Measurements from ENCODE around the gene PIGR.

Gene PIGR

DNA sequence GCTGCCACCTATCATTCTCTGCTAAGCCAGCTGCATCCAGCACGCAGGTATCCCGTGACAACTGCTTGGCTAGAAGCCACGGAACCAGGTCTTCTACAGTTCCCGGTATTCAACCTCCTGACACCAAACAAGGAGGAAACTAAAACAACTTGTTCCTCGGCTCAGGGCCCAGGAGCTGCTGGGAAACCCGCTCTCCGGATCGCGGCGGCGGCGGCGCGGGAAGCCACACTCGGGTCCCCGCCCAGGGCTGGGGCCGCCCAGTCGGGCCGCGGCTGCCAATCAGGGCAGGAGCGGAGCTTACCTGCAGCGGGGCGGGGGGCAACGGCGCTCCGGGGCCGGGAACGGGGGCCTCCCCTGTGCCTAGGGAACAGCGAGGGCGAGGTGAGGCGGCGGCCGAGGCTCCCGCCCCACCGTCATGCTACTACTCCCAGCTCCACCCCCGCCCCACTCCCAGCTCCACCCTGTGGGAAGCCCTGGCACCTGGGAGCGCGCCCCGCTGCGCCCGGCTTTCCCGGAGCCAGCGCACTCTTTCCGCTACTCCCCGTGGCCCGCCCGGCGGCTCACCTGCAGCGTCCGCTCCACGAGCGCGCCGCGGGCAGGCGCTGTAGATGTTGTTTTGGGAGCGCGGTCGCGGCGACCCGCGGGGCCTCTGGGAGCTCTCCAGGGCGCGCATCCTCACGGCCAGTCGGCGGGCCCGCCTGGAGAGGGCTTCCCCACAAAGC lies 36.9 kb downstream of the PIGR start:
- DNase-seq, result peak; percentile 90

DNA sequence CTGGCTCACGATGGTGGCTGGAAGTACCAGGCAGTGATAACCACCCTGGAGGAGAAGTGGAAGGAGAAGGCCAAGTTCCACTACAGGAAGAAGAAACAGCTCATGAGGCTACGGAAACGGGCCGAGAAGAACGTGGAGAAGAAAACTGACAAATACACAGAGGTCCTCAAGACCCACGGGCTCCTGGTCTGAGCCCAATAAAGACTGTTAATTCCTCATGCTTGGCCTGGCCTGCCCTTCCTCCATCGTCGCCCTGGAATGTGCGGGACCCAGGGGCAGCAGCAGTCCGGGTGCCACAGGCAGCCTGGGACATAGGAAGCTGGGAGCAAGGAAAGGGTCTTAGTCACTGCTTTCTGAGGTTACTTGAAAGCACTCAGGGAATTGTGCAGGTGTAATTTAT lies 38.2 kb downstream of the PIGR start:
- DNase-seq, result no peak

DNA sequence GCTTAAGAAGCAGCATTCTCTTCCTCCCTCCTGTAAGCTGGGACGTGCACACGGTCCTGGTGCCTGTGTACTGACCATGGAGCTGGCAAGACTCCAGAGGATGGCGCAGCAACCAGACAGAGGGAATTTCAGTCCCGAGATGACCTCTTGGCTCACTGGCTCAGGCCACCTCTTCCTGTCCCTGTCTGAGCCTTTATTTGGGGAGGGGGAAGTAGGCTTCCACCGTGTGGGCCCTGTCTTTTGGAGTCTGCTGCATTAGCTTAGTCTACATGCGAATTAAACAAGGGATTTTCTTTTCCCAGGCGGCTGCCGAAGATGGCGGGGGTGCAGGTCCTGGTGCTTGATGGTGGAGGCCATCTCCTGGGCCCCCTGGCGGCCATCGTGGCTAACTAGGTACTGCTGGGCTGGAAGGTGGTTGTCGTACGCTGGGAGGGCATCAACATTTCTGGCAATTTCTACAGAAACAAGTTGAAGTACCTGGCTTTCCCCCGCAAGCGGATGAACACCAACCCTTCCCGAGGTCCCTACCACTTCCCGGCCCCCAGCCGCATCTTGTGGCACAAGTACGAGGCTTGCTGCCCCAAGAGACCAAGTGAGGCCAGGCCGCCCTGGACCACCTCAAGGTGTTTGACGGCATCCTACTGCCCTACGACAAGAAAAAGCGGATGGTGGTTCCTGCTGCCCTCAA lies 38.8 kb downstream of the PIGR start:
- DNase-seq, result no peak

DNA sequence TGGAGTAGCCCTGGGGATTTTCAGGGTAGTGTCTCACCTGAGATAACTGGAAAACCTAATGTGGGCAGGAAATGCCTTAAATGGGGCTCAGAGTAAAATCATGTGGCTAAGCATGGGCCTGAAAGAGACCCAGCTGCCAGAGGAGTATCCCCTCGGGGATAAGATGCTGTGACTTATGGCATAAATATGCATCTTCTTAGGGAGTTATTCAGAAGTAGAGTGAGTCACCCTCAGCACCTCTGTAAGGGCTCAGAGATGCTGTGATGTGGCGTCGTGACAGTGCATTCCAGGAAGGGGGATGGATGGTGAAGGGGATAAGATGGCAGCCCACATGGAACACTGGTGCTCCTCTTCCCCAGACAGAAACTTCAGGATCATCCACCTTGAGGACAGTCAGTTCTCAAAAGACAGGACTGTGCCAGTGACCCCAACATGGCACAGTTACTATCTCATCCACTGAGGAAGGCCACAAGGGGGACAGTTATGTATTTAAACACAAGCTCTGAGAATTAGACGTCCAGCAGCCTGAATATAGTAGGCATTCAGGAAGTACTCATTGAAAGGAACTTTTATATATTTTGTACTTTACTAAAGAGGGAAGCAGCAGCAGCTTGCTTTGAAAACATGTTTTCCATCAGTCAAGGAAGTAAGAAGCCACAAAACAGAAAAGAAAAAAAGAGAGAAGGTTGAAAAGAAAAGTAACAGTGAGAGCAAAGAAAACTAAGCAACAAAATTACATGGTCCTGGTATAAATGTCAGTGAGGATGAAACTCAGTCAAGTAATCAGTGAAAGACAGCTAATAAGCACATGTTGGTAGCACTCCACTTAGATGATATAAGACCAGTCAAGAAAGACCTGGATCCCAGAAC lies 40.7 kb downstream of the PIGR start:
- DNase-seq, result no peak

DNA sequence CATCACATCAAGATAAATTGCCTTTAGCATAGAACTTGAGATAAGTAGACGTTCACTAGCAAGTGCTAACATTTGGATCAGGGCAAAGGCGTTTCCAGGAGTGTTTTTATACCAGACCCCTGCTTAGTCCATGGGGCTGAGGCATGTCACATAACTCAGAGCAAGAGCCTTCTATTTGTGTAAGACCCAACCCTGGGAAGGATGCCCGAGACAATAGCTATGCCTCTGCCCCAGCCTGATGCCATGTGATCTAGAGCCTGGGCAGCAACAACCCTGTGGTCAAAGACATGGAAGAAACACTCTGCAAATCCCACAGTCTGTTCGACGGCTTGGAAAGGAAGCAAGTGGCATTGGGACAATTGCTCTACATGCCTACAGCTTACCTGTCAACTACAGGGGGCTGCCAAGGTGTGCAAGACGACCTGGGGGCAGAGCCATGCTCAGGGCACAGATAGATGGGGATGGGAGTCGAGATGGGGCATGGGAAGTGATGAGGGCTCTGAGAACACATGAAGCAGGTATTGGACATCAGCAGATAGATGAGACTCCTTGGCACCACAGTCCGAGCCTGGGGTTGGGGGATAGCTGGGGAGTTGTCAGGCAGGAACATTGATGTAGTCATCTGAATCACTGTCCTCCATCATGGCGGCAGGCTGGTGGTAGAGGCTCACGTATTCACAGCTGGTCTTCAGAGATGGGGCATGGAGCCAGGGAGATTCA lies 41.7 kb downstream of the PIGR start:
- DNase-seq, result no peak

DNA sequence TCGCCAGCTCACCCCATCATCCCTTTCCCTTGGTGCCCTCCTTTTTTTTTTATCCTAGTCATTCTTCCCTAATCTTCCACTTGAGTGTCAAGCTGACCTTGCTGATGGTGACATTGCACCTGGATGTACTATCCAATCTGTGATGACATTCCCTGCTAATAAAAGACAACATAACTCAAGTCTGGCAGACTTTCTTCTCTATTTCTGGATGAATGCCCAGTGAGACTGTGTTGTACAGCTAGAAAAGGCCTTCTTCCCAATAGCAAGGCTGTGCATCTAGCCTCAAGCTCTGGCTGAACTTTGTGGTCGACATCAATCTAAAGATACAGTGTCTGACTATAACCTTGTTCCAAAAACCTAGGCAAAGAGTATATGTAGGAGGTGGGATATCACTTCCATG lies 42.6 kb downstream of the PIGR start:
- no peak for DNase-seq

DNA sequence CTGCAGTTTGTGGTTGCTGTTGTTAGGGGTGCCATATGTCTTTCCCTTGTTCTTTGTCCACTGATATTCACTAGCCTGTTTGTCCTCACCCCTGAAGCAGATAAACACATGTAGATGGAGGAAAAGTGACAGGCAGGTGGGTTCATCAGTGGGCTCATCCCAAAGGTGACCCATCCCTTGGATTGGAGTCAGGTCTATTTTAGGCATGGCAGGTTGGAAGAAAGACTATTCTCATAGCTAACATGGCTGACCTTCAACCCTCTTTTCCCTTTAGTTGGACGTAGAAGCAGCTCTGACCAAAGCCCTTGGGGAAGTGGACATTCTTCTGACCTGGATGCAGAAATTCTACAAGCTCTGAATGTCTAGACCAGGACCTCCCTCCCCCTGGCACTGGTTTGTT lies 43.6 kb downstream of the PIGR start:
- DNase-seq, result no peak

DNA sequence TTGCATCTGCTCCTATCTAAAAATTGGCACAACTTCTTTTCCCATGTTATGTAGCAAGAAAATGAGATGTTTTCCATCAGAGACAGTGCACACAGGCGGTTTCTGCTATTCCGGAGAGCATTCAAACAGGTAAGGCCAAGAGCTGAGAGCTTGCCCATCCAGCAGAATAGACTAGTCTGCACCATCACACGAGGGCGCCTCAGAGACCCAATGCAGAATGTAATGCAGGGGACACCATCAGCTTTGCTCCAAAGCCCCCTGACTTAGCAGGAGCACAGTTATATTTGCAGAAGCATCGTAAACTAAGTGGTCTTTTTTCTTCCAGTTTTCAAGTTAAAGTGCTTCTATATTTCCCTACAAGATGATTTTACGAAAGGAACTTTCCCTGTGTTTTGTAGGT lies 44.3 kb downstream of the PIGR start:
- DNase-seq, result no peak

DNA sequence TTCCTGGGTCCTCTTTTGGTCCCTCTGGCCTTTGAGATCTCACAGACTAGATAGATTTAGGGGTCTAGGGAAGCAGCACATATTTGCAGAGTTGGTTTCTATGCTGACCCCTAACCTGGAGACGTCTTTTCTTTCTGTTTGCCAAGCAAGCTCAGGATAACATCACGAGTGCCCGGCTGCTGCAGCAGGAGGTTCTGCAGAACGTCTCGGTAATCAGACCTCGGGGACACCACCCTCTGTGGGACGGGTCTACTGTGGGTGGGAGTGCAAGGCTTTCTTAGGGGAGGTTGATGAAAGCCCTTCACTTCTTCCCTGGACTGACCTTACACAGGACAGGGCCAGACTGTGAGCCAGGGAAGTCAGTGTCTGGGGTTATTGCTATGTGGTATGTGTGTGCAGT lies 46.1 kb downstream of the PIGR start:
- no peak for DNase-seq

DNA sequence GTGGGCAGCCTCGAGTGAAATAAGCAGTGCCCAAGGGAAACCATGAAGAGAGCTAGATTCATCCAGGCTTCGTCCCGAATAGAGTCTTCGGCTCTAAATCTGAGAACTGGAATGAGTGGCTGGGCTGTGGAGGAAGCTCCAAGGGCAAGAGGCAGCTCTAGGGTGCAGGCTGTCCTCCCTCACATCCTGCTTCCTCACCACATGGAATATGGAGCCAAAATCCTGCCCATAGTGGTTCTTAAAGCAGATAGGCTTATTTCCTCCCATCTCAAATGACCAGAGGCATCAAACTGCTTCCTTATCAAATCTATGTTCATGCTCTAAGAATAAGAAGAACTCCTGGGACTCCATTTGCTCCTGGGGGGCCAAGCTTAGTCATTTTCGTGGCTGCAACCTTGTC lies 46.5 kb downstream of the PIGR start:
- DNase-seq, result no peak

DNA sequence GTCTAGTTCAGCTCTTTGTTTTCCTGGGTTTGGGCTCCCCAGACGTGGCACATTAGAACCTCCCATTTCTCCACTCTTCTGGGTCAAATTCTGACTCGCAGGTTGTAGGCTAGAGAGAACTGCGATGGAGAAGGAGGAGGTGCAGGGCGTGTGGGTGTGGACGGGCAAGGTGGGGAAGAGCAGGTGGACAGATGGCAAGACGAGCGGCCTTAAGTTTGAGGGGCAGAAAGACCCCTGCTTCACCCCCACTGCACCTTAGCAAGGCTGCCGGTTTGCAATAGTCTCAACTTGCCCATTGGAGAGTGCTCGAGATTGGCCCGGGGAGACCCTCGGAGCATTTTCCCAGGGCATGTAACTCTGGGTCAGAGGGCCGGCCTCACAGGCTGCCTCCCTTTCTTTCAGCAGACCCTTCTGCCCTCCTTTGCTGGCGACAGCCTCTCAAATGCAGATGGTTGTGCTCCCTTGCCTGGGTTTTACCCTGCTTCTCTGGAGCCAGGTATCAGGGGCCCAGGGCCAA lies 47.3 kb downstream of the PIGR start:
- no peak for DNase-seq

DNA sequence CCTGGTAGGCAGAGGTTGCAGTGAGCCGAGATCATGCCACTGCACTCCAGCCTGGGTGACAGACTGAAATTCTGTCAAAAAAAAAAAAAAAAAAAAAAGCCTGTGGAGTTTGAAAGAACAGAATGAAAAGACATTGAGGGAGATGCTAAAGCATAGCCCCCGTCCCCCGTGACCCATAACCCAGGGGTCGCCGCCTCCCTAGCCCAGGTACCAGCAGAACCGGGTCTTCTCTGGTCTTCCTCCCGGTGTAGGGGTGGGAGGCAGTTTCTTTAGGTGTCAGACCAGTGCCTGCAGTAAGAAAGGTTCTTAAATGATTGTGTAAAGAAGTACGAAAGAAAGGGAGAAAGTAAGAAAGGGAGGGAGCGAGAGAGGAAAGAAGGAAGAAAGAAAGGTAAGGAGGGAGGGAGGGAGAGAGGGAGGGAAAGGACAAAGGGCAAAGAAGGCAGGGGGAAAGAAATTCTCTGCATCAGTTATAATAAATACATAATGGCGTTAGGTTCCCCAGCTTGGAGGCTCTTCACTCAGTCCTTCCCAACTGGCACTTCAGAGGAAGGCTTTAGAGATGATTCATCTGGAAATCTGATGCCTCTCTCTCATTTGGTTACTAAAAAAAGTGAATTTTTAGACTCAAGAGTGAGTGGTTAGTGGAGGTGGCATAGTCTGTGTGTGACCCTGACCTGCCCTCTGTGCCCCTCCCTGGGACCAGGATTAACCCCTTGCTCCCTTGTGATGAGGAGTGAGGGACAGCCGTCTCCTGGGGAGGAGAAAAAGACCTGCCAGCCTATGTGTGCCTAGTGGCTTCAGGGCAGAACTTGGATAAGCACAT lies 48.0 kb downstream of the PIGR start:
- DNase-seq, result no peak

DNA sequence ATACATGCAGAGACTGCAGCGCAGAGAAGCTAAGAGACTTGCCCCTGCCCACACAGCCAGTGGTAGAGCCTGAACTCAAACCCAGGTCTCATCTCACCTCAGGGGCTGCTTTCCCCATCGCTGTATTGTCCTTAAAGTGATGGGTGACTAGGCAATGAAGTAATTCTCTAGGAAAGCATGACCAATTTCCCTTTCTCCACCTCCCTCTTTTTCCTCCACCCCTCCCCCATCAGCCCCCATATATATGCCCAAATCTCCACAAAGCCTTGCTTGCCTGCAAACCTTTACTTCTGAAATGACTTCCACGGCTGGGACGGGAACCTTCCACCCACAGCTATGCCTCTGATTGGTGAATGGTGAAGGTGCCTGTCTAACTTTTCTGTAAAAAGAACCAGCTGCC lies 49.1 kb downstream of the PIGR start, which contains the start of gene IL24:
IL24 (plus strand) TSS at position 269 of the 400 bp plus-strand sequence. CDS start 390 bp downstream, outside the sequence.
- DNase-seq, result no peak

DNA sequence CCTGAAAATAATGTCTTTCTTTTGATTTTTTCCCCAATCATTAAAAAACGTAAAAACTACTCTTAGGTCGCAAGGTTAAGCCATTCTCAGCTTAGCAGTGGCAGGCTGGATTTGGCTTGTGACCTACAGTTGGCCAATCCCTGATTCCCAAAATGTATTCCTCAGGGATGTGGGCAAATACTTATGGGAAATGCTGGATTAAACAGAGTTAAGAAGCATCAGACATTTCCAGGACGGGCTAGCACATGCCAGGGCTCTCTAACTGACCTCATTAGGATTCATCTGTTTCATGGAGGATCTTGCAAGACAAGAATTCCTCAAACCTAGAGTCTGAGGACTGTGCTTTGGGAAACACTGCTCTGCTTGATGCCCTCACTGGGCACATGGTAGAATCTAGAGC lies 50.0 kb downstream of the PIGR start:
- DNase-seq, result no peak

DNA sequence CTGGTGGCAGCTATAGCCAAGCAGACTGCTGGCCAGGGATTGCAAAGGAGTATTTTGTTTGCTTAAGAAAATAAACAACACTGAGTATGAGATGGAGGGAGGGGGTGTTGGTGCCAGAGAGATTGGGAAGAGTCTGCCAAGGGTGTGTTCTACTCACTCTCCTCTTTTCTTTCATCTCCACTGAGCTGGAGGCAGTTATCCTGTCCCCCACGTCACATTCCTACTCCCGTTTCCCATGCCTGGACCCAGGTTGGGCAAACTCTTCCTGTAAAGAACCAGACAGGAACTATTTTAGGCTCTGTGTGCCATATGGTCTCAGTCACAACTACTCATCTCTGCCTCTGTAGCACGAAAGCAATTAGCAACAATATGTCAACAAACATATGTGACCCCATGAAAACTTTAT lies 50.4 kb downstream of the PIGR start:
- peak; percentile 53 for DNase-seq

DNA sequence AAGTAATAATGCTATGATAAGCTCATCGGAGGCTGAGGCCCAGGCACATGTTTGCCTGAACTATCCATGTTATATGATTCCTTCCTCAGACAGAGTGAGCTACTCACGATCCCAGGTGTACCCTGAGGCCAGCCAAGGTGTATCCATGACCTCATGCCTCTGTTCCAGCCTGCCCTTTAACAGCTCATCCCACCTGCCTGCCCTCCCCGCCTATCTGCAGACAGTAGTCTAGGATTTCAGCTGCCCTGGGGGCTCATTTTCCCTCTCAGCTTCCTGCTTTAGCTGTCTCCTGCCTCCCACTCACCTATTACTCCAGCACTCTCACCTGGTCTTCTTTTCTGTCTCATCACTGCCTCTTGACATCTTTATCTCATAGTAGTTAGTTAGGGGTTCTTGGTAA lies 50.9 kb downstream of the PIGR start:
- peak; percentile 70 for DNase-seq

DNA sequence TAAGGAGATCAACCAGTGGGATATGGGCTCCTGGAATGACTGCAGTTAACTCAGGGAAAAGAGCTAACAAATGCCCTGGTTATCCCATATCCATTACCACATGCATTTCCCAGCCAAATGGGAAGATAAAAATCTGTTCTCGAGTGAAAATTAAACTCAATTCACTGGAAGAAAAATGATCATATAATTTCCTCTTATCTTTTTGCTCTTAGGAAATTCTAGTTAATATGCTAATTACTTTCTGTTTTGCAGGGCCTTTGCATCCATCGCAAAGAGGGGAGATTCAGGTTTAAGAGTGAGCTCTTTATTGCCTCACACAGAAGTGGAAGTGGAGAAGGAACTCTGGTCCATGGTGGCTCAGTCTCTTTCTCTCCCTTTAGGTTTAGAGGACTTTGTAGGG lies 52.9 kb downstream of the PIGR start:
- no peak for DNase-seq

DNA sequence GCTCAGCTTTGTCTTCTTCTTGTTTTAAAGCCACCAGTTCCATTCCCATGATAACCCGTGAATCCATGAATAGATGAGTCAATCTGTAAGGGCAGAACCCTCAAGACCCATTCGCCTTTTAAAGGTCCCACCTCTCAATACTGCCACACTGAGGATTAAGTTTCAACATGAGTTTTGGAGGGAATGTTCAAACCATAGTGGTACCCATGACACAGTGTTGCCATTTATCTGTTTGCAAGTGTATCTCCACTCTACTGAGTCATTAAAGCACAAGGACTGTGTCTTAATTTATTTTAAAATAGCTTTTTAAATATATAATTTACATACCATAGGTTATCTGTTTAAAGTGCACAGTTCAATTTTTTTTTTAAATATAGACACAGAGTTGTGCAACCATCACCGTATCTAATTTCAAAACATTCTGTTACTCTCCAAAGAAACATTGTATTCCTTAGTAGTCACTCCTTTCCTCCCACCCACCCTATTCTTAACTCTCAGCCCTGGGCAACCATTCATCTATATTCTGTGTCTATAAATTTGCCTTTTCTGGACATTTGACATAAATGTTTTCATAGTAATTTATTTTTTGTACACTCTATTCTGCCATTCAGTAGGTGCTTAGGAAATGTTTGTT lies 53.8 kb downstream of the PIGR start:
- no peak for DNase-seq

DNA sequence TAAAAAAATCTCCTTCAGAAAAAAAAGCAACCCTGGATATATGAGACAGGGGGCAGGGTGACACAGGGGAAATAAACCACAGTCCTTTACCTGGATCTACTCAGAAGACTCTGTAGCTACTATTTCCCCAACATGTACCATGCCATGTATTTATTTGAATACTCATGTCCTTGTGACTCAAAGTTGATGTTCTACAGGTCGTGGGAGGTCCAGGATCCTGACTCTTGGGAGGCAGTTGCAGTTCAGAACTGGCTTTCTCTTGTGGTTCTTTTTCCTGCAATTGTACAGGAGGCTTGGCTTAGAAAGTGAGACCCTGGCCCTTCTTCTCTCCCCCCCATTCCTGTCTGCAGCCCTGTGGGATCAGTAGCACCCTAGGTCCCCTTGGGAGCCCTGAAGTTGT lies 54.9 kb downstream of the PIGR start:
- DNase-seq, result no peak

DNA sequence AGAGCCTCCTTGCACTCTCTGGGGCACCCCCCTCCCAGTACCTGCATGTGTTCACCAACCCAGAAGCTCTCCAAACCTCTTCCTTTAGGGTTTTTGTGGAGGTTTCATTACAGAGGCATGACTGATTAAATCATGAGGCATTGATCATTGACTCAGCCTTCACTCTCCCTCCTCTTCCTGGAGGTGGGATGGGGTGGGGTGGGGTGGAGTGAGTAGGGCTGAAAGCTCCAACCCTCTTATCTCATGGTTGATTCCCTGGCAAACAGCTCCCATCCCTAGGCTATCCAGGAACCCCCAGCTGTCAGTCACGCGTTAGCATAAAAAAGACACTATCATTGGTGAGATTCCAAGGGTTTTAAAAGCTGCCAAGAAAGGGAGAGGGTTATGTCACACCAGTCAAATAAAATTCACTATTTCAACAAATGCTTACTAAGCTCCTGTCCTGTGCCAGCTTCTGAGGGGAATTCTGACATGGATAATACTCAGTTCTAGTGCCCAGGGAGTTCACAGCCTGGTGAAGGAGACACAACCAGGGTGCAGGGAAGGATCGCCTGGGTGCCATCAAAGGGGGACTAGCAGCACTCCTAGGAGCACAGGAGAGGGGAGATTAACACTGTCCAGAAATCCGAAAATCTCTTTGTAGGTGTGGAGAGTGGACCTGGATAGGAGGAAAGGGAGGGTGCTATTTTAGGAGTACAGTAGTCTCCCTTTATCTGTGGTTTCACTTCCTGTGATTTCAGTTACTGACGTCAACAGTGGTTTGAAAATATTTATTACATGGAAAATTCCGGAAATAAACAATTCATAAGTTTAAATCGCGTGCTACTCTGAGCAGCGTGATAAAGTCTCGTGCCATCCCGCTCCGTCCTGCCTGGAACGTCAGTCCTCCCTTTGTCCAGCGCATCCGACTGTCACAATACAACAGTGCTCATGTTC lies 55.9 kb downstream of the PIGR start:
- no peak for DNase-seq

Data from NCI-H1105 treated with DMSO at 0.1 percent for 48 hours (cell line).